ENCODE measurements around the gene KIF5C.

KIF5C gene

DNA sequence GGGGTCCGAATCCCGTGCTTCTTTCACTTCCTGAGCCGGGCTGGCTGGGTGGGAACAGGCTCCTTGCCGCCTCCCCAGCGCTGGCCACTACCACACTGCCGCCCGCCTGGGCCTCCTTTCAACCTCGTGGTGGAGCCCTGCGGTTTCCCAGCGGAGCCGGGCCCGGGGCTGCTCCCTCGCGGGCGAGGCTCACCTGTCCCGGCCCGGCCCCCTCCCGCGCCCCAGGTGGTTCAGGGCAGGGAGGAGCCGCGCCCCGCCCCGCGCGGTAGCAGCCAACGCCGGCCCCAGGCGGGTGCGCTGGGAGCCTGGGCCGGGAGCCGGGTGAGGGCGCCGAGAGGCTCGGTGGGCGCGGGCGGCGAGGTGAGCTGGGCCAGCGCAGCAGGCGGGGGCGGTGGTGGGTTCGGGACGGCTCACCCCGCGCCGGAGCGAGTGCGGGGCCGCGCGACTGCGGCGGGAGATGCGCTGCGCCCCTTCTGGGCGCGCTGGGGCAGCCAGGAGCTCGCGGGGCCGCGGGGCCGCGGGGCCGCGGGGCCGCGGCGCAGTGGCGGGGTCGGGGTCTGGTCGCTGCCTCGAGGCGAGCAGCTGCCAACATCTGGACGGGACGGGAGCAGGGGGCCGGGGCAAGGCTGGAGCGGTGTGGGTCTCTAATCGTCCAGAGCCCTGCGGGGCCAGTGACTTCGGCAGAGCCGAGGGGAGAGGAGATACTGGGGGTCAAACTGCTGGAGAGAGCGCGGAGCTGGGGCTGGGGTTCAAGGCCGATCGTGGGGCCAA is 163.6 kb downstream of the KIF5C start, which contains the start of gene LYPD6B:
TSS of gene LYPD6B (plus strand) at position 258 of the 771 bp plus-strand sequence. CDS start 92,250 bp downstream, outside the sequence.
- peak in 1 of 56 donors; percentile 16 for DNase-seq

DNA sequence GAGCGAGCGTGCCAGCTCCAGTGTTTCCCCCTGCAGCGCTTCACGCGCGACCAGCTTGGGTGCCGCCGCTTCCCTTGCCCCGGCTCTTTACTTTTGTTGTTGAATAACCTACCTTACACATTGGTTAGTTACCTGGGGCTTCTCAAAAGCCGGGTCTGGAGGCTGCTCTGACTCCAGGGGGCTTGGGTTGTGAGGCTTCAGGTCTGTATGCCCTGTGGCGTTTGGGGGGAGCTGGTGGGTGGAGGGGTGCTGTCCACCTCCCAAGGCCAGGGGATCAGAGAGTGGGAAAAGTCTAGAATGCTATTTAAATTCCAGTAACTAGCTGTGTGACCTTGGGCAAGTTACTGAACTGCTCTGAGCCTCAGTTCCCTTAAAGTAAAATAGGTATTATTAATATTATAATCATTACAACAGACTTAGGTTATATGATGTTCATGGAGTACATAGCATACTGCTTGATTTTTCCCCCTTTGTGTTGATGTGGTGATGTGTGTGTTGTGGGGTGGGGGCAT is 164.2 kb downstream of the KIF5C start:
- no peak for DNase-seq

GRCh38 chr2:149040451-149040850 is 165.4 kb downstream of the KIF5C start:
- DNase-seq, result no peak

GRCh38 chr2:149041482-149041881 is 166.5 kb downstream of the KIF5C start:
- no peak for DNase-seq

- no peak for DNase-seq
Observed at GRCh38 chr2:149042881-149043280, 167.9 kb downstream of the KIF5C start.

DNA sequence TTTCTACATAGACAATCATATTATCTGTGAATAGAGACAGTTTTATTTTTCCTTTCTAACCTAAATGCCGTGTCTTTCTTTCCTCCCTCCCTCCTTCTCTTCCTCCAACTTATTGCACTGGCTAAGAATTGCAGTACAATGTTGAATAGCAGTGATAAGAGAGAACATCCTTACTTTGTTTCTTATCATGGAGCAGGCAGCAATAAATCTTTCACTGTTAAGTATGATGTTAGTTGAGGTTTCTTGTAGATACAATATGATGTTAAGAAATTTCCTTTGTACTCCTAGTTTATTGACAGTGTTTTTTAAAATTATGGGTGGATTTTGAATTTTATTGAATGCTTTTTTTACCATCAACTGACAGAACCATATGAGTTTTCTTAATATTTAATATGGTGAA is 169.5 kb downstream of the KIF5C start:
- no peak for DNase-seq

DNA sequence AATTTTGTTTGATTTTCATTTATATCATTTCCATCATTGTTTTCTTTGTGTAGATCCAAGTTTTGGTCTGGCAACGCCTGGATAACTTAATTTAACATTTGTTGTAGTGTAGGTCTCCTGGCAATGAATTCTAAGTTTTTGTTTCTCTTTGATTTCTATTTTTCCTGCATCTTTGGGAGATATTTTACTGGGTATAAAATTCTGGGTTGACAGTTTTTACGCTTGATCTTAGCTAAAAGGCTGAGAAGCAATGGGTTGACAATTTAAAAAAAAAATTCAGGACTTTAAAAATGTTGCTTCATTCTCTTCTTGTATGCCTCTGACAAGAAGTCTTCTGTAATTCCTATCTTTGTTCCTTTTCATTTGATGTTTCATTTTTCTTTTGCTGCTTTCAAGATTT is 172.1 kb downstream of the KIF5C start:
- no peak for DNase-seq

GRCh38 chr2:149049142-149049541 is 174.1 kb downstream of the KIF5C start:
- DNase-seq, result no peak

GRCh38 chr2:149050188-149050587 is 175.2 kb downstream of the KIF5C start:
- DNase-seq, result no peak

- no peak for DNase-seq
Observed at GRCh38 chr2:149055751-149056150, 180.7 kb downstream of the KIF5C start.

DNA sequence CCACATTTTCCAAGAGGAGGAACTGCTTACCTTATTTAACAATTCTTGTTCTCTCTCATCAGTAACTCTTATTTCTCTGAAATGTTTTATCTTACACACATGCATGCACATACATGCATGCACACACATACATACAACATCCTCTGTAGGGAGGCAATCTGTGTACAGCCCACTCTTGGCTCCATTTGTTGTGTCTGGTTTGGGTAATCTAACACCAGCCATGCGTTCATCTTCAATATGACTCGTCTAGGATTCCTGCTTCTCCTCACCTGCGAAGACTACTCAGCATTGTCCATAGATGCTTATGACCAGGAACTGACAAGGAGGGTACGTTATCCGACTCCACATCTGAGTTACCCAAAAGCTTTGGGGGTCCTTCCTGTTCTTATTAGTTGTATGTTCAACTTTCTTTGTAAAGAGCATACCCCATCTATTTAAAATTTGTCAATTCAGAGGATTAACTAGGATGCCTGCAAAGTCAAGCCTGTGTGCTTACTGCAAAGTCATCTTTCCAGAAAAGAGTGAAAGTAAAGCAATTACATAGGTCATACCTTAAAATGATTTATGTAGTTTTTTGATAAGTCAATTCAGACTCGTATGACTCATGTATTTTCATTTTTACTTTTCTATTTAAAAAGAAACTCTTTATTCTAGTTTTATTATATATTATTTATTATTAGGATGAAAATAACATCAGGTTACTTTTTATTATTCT is 181.7 kb downstream of the KIF5C start:
- DNase-seq, result no peak

DNA sequence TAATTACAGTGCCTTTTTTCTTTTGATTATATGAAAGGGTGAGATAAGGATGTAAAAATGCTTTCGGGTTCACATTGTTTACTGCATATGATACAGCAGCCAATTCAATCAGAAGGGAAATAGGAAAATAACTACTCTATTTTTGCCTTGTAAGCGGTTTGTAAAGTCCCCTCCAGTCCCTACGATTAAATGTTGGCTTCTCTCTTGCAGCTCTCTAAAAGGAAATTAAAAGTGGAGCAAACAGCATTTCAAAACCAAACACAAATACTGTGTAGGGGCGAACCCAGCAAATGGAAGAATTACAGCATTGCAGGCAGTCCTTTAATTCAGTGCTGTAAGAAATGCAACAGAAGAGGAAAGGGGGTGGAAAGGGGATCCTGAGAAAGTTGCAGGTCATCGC is 182.4 kb downstream of the KIF5C start:
- no peak for DNase-seq

DNA sequence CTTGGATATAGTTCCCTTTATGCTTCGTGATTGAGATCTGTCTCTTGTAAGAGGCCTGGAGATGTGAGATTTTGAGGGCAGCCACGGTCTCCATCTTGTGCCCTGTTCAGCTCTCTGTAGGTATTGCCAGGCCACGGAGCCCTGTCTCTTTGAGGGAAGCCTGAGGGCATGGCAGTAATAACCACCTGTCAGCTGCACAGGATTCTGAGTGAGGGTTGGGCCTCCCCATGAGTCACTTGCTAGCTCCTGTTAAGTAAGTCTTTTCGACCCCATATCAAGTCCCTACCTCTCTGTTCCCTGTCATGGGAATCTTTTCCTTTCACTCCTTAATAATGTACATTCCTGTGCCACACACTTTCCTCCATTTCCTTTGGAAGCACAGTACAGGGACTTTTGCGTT is 183.9 kb downstream of the KIF5C start:
- no peak for DNase-seq

- DNase-seq, result no peak
Observed at GRCh38 chr2:149059822-149060221, 184.8 kb downstream of the KIF5C start.

DNA sequence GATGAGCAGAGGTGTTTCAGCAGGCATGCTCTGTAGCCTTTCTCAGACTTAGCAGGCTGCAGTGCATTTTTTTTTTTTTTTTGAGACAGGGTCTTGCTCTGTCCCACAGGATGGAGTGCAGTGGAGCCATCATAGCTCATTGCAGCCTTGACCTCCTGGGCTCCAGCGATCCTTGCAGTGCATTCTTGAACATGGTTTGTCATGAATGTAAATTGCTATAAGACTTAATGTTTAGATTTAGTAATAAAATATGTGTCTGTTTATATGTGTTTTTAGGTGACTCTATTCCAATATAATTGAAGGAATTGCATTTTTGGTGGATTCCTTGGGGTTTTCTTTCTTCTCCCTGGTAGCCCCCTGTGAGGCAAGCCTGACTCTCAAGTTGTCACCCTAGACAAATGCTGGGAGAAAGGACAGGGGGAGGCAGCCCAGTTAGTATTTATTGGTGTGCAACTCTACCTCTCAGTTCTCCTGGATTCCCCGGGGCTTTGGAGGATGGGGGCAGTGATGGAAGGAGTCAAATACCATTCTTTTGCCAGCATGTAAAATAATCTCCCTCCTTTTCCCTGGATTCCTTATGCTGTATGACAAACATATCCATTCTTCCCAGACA is 186.2 kb downstream of the KIF5C start:
- no peak for DNase-seq

GRCh38 chr2:149062531-149062930 is 187.5 kb downstream of the KIF5C start:
- DNase-seq, result no peak

GRCh38 chr2:149063177-149063576 is 188.2 kb downstream of the KIF5C start:
- no peak for DNase-seq

DNA sequence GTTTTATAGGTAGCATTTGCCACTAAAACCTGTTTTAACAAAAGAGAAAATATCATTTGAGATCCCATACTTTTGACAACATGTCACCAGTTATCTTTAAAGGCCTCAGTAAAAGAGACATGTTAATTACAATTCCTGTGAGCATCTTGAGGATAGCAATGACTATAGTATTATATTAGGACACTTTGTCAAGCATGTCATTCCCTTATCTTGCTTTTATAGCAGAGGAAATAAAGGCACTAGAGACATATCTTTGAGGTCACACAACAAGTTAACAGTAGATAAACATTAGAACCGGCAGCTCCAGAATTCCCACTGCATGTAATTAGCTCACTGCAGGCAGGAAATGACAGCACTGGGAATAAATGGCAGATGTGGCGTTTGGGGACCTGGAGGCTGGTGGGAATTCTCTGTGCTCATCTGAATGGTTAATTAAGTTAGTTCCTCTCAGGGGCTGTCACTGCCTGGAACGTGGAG is 189.4 kb downstream of the KIF5C start:
- no peak for DNase-seq

GRCh38 chr2:149064856-149065630 is 190.0 kb downstream of the KIF5C start:
- no peak for DNase-seq

DNA sequence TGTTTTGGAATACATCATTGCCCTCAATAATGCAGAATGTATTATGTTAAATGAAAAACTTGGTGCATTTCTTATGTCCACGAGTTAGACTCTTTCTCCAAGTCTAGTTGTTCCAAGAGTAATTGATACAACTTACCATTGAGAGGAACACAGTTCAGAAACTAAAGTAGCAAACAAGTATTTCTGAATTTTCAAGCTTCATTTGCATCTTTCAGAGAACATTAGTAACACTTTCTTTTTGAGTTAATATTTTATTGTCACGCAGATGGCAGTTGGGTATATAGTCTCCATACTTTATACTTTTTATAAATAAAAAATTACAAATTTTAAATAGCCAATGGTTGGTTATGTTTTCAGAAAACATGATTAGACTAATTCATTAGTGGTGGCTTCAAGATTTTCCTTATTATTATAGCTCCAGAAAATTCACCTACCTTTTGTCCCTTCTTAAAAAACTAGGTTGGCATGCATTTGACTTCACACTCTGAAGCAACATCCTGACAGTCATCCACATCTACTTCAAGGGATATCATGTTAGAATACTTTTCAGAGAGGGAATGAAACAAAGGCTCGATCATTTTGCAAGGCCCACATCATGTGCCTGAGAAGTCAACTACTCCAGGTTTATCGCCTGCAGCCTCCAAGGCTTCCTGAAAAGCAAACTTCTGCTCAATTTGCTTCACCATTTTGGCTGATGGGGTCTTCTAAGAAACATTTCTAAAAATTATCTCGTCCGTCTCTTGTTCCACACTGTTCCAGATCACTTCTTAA is 193.4 kb downstream of the KIF5C start:
- DNase-seq, result no peak
